NK-92 (cell line): Measurements from ENCODE around the gene SPACA4.
A peak's percentile ranks its signal among the peaks of the same experiment; 100 is the strongest.
"Not testable (repeated sequence)": the region's sequence is repeated elsewhere in the genome, so short reads cannot be mapped to it uniquely, and the experiment has no call there.

Experiments used
- DNase-seq: peaks from one replicate; lab custom pipeline; 2025; ENCODE audit not compliant: unreplicated experiment; lab: John Stamatoyannopoulos, UW

SPACA4 gene

GRCh38 chr19:48618278-48618915 is 11.9 kb downstream of the SPACA4 start:
- no peak for DNase-seq

- peak; percentile 72 for DNase-seq
These were observed 12.6 kb downstream of the SPACA4 start, which contains the start of the genes RPL18 and SPHK2 for GRCh38 chr19:48618916-48619691. RPL18 (minus strand) TSS chr19:48619178; CDS start chr19:48619143, 35 bp downstream. SPHK2 (plus strand) TSS chr19:48619506; CDS start chr19:48620515, 1,009 bp downstream.

- DNase-seq = no peak
These were observed 13.4 kb downstream of the SPACA4 start for GRCh38 chr19:48619692-48620585.

- no peak for DNase-seq
These were observed 17.1 kb downstream of the SPACA4 start for GRCh38 chr19:48623556-48624066.

GRCh38 chr19:48624067-48624594 is 17.6 kb downstream of the SPACA4 start:
- DNase-seq = peak; percentile 51

- no peak for DNase-seq
These were observed 18.5 kb downstream of the SPACA4 start for GRCh38 chr19:48624791-48625723.

- no peak for DNase-seq
These were observed 19.4 kb downstream of the SPACA4 start for GRCh38 chr19:48625891-48626327.

- no peak for DNase-seq
These were observed 20.8 kb downstream of the SPACA4 start for GRCh38 chr19:48627201-48627864.

- DNase-seq = no peak
These were observed 21.3 kb downstream of the SPACA4 start for GRCh38 chr19:48627865-48628314.

- no peak for DNase-seq
These were observed 22.1 kb downstream of the SPACA4 start for GRCh38 chr19:48628486-48629296.

- DNase-seq = no peak
These were observed 22.7 kb downstream of the SPACA4 start for GRCh38 chr19:48629297-48629598.

- no peak for DNase-seq
These were observed 23.2 kb downstream of the SPACA4 start for GRCh38 chr19:48629599-48630295.

GRCh38 chr19:48630296-48631063 is 23.9 kb downstream of the SPACA4 start:
- DNase-seq = no peak

GRCh38 chr19:48631225-48631624 is 24.7 kb downstream of the SPACA4 start:
- DNase-seq = no peak

GRCh38 chr19:48632286-48632685 is 25.7 kb downstream of the SPACA4 start:
- not testable (repeated sequence) for DNase-seq

GRCh38 chr19:48632692-48633147 is 26.2 kb downstream of the SPACA4 start:
- no peak for DNase-seq
